Spleen (tissue), 7 donors: ENCODE results near the gene PLXNA1.

ENCODE experiments used
- CTCF ChIP-seq, 11 experiments: fragments of 200-600 bp in 7 of 11; fragments of 450-650 bp in 4 of 11; sonication (generic) in 4 of 11; IDR thresholded peaks in 8 of 11; conservative IDR thresholded peaks in 3 of 11; 1 replicate in 7 of 11; 2 replicates in 4 of 11; pipeline versions ENCODE4 v1.4.0 to v1.8.0; 2016 to 2021; ENCODE audit warnings: antibody characterized with exemption in 11 of 11, inconsistent platforms in 4 of 11, mild to moderate bottlenecking in 1 of 11
- POLR2A ChIP-seq, 3 donors: fragments of 450-650 bp; IDR thresholded peaks; one replicate each; pipeline ENCODE4 v1.5.1; 2017; ENCODE audit warnings: antibody characterized with exemption in 3 of 3, mild to moderate bottlenecking in 1 of 3
- POLR2AphosphoS5 ChIP-seq, 3 donors: sonication (generic); formaldehyde crosslinking; IDR thresholded peaks; one replicate each; pipeline ENCODE4 v1.5.1; 2017; ENCODE audit warnings: antibody characterized with exemption in 3 of 3
- donor health status: DM: no; HTN: no; CAD: no; lungs with moderate emphysema.
- donor health status: DM: no; HTN: no; CAD: no.
- donor health status: DM: no; HTN: no; CAD: no.

DNA sequence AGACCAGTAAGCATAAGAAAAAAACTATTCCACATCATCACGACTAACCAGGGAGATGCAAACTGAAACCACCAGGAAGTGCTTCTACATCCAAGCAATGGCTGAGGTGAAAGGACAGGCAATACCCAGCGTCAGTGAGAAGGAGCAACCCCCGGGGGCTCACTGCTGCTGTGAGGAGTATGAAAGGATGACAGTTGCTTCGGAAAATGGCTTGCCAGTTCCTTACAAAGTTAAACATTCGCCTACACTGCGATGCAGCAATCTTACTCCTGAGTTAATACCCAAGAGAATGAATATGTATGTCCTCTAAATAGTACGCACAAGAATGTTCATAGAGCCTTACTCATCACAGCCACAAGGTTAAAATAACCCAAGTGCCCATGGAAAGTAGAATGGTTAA, 13.3 kb upstream of the PLXNA1 start:
- TF ChIP-seq POLR2AphosphoS5 (IDR thresholded peaks at IDR 0.05) = no peak
- no peak for TF ChIP-seq CTCF (IDR thresholded peaks at IDR 0.05 in 8 of 11, conservative IDR thresholded peaks at IDR 0.05 in 3 of 11)
- no peak for TF ChIP-seq POLR2A (IDR thresholded peaks at IDR 0.05)
